ENCODE data around the gene ZNF175. TPM values are rescaled to one million over a fixed set of nuclear protein-coding genes. Genes with fewer than 3 reads are reported as not detected.
A peak's percentile ranks its signal among the peaks of the same experiment; 100 is the strongest.

ZNF175 gene
- total and polyA plus RNA-seq, 10 of the 15 experiments (the other 5 are each of a cell fraction or from before 2014, with no cell fraction given) = 1.5 to 12.0 (median 4.1) TPM

GRCh38 chr19:51607077-51607476, 36.0 kb downstream of the ZNF175 start (continued):
- TF ChIP-seq REST (IDR thresholded peaks at IDR 0.05; ENCODE audit: low read depth, low read length) (no peak), RBBP5 (conservative IDR thresholded peaks at IDR 0.05) (no peak), PBX3 (IDR thresholded peaks at IDR 0.05; ENCODE audit: insufficient replicate concordance, low read depth, low read length) (peak; percentile 33), NKRF (conservative IDR thresholded peaks at IDR 0.05) (no peak; the same call in 1 of the 2 replicates), CHD1 (IDR thresholded peaks at IDR 0.05; ENCODE audit: low read depth, low read length) (no peak), CHD2 (IDR thresholded peaks at IDR 0.05; ENCODE audit: borderline replicate concordance, low read depth, low read length) (peak; percentile 90), FOXM1 (IDR thresholded peaks at IDR 0.05; ENCODE audit: low read depth, low read length) (peak; percentile 99), IRF3 (IDR thresholded peaks at IDR 0.05) (no peak), MTA3 (IDR thresholded peaks at IDR 0.05; ENCODE audit: borderline replicate concordance, low read length) (peak; percentile 96; the same call in 1 of the 2 replicates), NR2F1 (conservative IDR thresholded peaks at IDR 0.05) (peak; percentile 96), ASH2L (IDR thresholded peaks at IDR 0.05; ENCODE audit: borderline replicate concordance, low read depth) (no peak), BCLAF1 (IDR thresholded peaks at IDR 0.05) (no peak), ZNF274 (IDR thresholded peaks at IDR 0.05; ENCODE audit: insufficient read depth, insufficient read length) (no peak), MYB (IDR thresholded peaks at IDR 0.05; ENCODE audit: borderline replicate concordance, low read depth, low read length) (0 out of 2 replicates have a peak, but pooled peaks have one; percentile 61), ETV6 (conservative IDR thresholded peaks at IDR 0.05 in 1 of 2, IDR thresholded peaks at IDR 0.05 in 1 of 2; ENCODE audit: borderline replicate concordance in 1 of 2, low read depth in 1 of 2) (peak in 1 of 2 experiments; percentile 91; a peak in 2 of 4 replicates), SUZ12 (IDR thresholded peaks at IDR 0.05; ENCODE audit: unreplicated experiment) (no peak), POLR2A (IDR thresholded peaks at IDR 0.05; ENCODE audit: low read depth, low read length) (no peak), CEBPB (IDR thresholded peaks at IDR 0.05; ENCODE audit: borderline replicate concordance in 1 of 2, low read depth in 2 of 2, low read length in 2 of 2) (peak in 1 of 2 experiments; percentile 93; a peak in 1 of 4 replicates)
